ENCODE results near the gene SPRYD7.

The SPRYD7 gene

DNA sequence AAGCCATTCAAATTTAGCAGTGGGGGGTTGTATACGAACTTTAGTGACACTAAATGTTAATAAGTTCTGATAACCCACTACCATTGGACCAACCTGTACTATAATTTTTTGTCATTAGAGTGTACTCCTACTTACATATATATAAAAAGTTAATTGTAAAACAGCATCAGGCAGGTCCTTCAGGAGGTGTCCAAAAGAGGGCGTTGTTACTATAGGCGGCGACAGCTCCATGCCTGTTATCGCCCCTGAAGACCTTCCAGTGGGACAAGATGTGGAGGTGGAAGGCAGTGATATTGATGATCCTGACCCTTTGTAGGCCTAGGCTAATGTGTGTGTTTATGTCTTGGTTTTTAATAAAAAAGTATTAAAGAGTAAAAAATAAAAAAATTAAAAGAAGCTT is 27.5 kb downstream of the SPRYD7 start:
- Mint-ChIP-seq H3K27me3 (no peaks in the 10 kb centered on the region), H3K4me3 (no peak overlapping the region), H3K36me3 (ENCODE audit: low read depth) (peaks cover 7% of the 10 kb centered on the region)

DNA sequence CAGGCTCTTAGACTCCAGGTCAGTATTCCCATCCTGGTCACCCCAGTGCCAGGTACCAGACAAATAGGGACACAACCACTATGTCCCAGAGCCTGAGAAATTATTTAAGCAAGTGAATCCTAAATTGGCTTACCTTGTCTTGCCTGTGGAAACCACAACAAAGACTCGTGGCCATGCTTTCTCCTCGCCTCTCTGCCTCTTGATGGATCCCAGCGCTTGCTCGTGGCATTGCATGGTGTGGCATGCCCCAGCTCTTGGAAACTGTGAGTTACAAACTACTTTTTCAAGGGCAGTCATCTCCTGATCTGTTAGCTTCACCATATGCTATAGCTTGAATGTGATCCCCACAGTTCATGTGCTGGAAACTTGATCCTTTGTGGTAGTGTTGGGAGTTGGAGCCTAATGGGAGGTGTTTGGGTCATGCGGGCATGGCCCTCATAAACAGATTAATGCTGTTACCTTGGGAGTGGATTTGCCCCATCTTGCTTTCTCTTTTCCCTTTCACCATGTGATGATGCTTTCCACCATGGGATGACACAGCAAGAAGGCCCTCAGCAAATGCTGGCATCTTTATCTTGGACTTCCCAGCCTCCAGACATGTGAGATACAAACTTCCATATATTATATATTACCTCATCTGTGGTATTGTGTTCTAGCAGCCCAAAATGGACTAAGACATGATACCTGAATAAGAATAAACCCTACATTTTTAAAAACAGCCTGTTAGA is 31.2 kb downstream of the SPRYD7 start:
- H3K36me3 Mint-ChIP-seq (ENCODE audit: low read depth), result no peaks in the 10 kb centered on the region
- no peaks in the 10 kb centered on the region for H3K9me3 Mint-ChIP-seq
- no peaks in the 10 kb centered on the region for H3K4me1 Mint-ChIP-seq (ENCODE audit: low read depth)
- no peaks in the 10 kb centered on the region for H3K27me3 Mint-ChIP-seq
- DNase-seq, result no peak
- H3K4me3 Mint-ChIP-seq, result no peak overlapping the region
- no peak overlapping the region for H3K27ac Mint-ChIP-seq

More for the DNA sequence above, 27.5 kb downstream of the SPRYD7 start:
- Mint-ChIP-seq H3K4me1 (ENCODE audit: low read depth) (no peaks in the 10 kb centered on the region), H3K27ac (no peak overlapping the region), H3K9me3 (no peaks in the 10 kb centered on the region)
- DNase-seq, result no peak

DNA sequence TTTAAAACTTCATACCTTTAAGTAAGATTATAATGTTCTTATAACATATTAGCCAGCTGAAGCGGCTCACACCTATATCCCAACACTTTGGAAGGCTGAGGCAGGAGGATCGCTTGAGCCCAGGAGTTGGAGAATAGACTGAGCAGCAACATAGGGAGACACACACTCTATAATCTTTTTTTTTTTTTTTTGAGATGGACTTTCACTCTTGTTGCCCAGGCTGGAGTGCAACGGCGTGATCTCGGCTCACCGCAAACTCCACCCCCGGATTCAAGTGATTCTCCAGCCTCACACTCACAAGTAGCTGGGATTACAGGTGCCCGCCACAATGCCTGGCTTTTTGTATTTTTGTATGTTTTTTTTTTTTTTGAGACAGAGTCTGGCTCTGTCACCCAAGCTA is 37.3 kb downstream of the SPRYD7 start:
- H3K27me3 Mint-ChIP-seq, result no peaks in the 10 kb centered on the region
- H3K36me3 Mint-ChIP-seq (ENCODE audit: low read depth), result no peaks in the 10 kb centered on the region
- H3K9me3 Mint-ChIP-seq, result no peaks in the 10 kb centered on the region
- H3K4me1 Mint-ChIP-seq (ENCODE audit: low read depth), result no peaks in the 10 kb centered on the region
- no peak overlapping the region for H3K27ac Mint-ChIP-seq
- no peak for DNase-seq
- no peak overlapping the region for H3K4me3 Mint-ChIP-seq

DNA sequence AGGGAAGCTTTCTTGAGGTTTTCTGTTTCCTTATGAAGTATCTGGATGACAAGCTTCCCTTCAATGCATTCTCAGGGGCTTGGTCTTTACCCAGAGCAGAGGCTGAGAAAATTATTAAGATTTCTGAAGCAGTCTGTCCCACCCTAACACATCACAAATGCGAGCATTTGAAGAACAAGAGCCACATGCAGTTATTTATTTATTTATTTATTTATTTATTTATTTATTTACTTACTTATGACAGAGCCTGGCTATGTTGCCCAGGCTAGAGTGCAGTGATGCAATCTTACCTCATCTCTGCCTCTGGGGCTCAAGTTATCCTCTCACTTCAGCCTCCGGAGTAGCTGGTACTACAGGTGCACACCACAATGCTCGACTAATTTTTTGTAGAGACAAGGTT is 38.4 kb downstream of the SPRYD7 start:
- Mint-ChIP-seq H3K4me1 (ENCODE audit: low read depth) (no peaks in the 10 kb centered on the region), H3K36me3 (ENCODE audit: low read depth) (no peaks in the 10 kb centered on the region), H3K4me3 (no peak overlapping the region), H3K9me3 (no peaks in the 10 kb centered on the region), H3K27ac (no peak overlapping the region), H3K27me3 (no peaks in the 10 kb centered on the region)
- DNase-seq, result no peak

DNA sequence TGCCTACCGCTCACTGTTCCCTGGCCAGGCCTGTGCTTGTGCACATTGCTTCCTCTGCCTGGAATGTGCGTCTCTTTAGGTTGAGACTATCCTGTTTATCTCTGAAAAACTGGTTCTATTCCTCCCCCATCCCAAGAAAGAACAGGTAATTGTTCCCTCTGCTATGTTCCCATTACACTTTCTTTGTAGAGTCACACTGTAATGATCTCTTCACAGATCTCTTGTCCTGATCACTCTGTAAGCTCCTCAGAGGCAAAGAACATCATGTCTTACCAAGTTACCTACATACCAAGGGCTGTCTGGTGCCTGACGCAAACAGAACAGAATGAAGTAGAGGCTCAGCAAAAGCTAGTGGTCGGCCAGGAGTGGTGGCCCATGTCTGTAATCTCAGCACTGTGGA is 40.3 kb downstream of the SPRYD7 start:
- Mint-ChIP-seq H3K9me3 (no peaks in the 10 kb centered on the region), H3K27ac (no peak overlapping the region), H3K27me3 (no peaks in the 10 kb centered on the region), H3K4me3 (no peak overlapping the region), H3K36me3 (ENCODE audit: low read depth) (no peaks in the 10 kb centered on the region), H3K4me1 (ENCODE audit: low read depth) (no peaks in the 10 kb centered on the region)
- DNase-seq, result no peak

DNA sequence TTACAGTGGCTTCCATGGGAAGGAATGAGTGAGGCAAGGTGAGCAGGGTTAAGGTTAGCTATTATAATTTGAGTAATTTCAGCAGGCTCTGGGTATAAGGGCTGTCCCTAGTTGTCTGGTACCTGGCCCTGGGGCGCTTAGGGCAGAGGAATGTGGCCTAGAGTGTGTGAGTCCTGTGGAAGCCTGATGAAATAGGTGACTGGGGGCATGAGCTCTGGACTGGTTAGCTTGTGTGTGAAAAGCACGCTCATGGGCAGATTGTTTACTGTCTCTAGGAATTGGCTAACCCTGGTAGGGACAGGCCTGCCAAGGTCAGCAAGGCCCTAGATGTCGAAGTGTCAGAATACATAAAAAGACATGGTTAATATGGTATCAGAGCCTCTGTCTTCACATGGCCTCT is 42.5 kb downstream of the SPRYD7 start:
- Mint-ChIP-seq H3K4me1 (ENCODE audit: low read depth) (no peaks in the 10 kb centered on the region), H3K4me3 (no peak overlapping the region), H3K36me3 (ENCODE audit: low read depth) (no peaks in the 10 kb centered on the region), H3K9me3 (peaks cover 5% of the 10 kb centered on the region), H3K27ac (no peak overlapping the region), H3K27me3 (no peaks in the 10 kb centered on the region)
- no peak for DNase-seq

DNA sequence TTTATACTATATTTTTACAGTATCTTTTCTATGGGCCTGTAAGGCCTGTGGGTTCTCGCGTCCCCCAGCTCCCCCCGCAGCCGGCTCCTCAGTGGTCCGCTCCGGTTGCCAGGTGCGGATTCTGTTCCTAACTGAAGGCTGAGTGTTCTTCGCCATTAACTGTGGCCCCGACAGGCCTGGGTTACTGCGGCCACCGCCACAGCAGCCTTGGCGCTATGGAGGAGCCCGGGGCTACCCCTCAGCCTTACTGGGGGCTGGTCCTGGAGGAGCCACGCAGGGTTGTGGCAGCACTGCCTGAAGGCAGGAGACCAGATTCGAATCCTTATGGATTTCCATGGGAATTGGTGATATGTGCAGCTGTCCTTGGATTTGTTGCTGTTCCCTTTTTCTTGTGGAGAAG is 45.8 kb downstream of the SPRYD7 start:
- H3K4me3 Mint-ChIP-seq, result no peak overlapping the region
- H3K27me3 Mint-ChIP-seq, result no peaks in the 10 kb centered on the region
- H3K36me3 Mint-ChIP-seq (ENCODE audit: low read depth), result no peaks in the 10 kb centered on the region
- no peaks in the 10 kb centered on the region for H3K4me1 Mint-ChIP-seq (ENCODE audit: low read depth)
- H3K9me3 Mint-ChIP-seq, result peaks cover 5% of the 10 kb centered on the region
- no peak overlapping the region for H3K27ac Mint-ChIP-seq
- DNase-seq, result no peak

DNA sequence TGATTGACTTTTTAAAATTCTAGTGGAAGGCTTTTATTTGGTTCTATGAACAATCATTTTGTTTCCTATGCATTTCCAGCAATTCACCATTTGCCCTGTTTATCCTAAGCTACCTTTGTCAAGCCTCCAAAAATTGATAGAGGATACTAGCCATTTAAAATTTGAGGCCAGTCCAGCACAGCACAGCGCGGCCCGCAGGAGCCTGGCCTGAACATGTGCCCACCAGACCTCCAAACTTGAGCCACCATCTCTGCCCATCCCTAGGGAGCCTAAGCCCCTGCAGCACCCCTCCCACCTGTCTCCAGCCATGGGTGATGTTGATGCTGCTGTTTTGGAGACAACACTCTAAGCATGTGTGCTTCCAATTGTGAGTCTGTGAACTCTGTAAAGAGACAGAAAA is 57.5 kb downstream of the SPRYD7 start:
- DNase-seq, result no peak
- no peak overlapping the region for H3K27ac Mint-ChIP-seq
- no peak overlapping the region for H3K4me3 Mint-ChIP-seq
- peaks cover 28% of the 10 kb centered on the region for H3K9me3 Mint-ChIP-seq
- H3K36me3 Mint-ChIP-seq (ENCODE audit: low read depth), result peaks cover 7% of the 10 kb centered on the region
- H3K4me1 Mint-ChIP-seq (ENCODE audit: low read depth), result no peaks in the 10 kb centered on the region
- peaks cover 32% of the 10 kb centered on the region for H3K27me3 Mint-ChIP-seq

DNA sequence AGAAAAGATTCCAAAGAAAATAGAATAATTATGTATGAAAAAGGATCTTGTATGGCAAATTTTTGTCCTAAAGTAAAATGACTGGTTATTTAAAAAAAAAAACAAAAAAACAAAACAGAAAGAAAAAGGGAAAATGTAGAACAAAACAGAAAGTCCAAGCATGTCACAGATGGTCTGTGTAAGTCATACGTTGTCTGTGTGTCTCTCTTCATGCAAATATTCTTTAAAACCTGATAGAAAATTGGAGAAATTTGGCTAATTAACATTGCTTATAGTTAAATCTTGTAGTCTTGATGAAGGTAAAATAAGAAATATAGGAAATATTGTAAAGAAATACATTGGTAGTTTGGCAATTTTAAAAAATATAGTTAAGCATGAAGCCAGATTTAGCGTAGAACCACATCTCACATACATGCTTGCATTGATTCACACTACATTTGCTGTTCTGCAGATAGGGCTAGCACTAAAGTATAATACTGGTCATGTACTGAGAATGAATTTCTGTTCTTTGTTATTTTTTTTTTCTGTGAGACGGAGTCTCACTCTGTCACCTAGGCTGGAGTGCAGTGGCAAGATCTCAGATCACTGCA is 58.4 kb downstream of the SPRYD7 start:
- Mint-ChIP-seq H3K27ac (no peak overlapping the region), H3K27me3 (peaks cover 30% of the 10 kb centered on the region), H3K4me1 (ENCODE audit: low read depth) (no peaks in the 10 kb centered on the region), H3K36me3 (ENCODE audit: low read depth) (peaks cover 7% of the 10 kb centered on the region), H3K4me3 (no peak overlapping the region), H3K9me3 (peaks cover 28% of the 10 kb centered on the region)
- DNase-seq, result no peak

DNA sequence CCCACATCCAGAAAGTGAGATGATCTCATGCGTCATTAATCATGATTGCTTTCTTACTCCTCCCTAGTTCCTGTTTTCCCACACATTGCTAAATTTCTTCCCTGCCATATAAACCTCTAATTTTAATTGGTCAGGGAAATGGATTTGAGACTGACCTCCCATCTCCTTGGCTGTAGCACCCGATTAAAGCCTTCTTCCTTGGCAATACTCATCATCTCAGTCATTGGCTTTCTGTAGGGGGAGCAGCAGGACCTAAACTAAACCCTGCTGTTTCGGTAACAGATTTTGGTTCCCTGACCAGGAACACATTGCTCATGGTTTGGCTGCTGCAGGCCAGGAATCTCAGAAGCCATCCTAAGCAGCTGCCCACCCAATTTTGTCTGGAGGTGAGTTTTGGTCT is 61.7 kb downstream of the SPRYD7 start:
- no peak overlapping the region for H3K27ac Mint-ChIP-seq
- H3K27me3 Mint-ChIP-seq, result peaks cover 10% of the 10 kb centered on the region
- H3K4me3 Mint-ChIP-seq, result no peak overlapping the region
- peaks cover 7% of the 10 kb centered on the region for H3K36me3 Mint-ChIP-seq (ENCODE audit: low read depth)
- H3K9me3 Mint-ChIP-seq, result peaks cover 28% of the 10 kb centered on the region
- no peaks in the 10 kb centered on the region for H3K4me1 Mint-ChIP-seq (ENCODE audit: low read depth)
- no peak for DNase-seq

DNA sequence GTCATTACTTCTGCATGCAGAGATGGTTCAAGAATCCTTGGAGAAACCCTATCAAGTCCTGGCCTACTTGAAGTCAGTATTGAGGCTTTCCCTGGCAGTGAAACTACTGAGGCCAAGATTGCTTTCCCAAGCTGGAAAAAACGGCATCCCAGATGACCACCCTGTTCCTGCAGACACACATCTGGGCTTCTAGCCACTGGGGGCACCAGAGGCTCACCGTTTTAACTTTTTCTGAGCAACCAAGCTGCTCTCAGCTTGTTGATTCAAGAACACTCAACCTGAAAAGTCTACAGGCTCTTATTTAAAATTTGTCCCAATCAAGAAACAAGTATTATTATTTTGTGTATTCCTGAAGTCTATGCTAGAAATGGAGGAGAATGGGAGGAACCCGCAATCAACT is 66.6 kb downstream of the SPRYD7 start:
- no peak for DNase-seq
- Mint-ChIP-seq H3K27ac (no peak overlapping the region), H3K36me3 (ENCODE audit: low read depth) (peaks cover 3% of the 10 kb centered on the region), H3K4me3 (no peak overlapping the region), H3K9me3 (peaks cover 4% of the 10 kb centered on the region), H3K27me3 (peaks cover 5% of the 10 kb centered on the region), H3K4me1 (ENCODE audit: low read depth) (no peaks in the 10 kb centered on the region)

DNA sequence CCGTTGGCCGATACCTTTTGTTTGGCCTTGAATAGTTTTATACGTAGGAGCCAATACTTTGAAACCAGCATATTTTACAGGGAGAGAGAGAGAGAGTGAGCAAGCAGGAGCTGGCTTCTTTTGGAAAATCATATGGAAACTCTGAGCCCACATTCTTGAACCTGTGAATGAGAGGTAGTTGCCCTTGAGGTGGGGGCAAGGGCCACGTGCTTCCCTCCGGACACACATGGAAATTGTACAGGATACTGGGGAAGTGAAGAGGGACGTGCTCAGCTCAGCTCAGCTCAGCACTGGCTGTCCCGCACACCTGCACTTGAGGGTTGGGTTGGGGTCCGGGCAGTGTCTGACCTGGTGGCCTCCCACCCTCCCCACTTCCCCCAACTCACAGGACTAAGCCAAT is 68.3 kb downstream of the SPRYD7 start:
- H3K4me3 Mint-ChIP-seq, result no peak overlapping the region
- no peaks in the 10 kb centered on the region for H3K9me3 Mint-ChIP-seq
- no peak overlapping the region for H3K27ac Mint-ChIP-seq
- H3K36me3 Mint-ChIP-seq (ENCODE audit: low read depth), result no peaks in the 10 kb centered on the region
- peaks cover 11% of the 10 kb centered on the region for H3K27me3 Mint-ChIP-seq
- DNase-seq, result no peak
- H3K4me1 Mint-ChIP-seq (ENCODE audit: low read depth), result no peaks in the 10 kb centered on the region

DNA sequence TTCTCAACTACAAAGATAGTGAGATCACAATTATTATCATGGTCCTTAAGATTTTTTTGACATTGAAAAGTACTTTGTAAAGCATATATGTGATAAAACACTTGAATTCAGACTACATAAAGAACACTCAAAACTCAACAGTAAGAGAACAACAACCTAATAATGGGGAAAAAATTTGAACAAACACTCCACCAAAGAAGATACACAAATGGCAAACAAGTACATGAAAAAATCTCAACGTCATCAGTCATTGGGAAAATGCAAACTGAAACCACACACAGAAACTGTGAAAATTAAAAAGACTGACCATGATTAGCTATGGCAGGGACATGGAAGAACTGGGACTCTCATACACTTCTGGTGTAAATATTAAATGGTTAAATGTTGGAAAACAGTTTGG is 70.9 kb downstream of the SPRYD7 start:
- Mint-ChIP-seq H3K9me3 (no peaks in the 10 kb centered on the region), H3K36me3 (ENCODE audit: low read depth) (no peaks in the 10 kb centered on the region)
- no peak for DNase-seq

DNA sequence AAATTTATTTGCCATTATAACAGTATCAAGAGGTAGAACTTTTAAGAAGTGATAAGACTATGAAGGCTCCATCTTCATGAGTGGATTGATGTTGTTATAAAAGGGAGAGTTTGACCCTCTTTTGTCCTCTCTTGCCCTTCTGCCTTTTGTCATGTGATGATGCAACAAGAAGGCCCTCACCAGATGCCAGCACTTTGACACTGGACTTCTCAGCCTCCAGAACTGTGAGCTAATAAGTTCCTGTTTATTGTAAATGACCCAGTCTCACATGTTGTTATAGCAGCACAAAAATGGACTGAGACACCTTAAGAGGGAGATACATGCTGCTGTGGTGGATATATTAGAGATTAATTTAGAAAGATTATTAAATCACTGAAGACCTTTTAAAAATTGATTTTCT is 71.6 kb downstream of the SPRYD7 start:
- Mint-ChIP-seq H3K9me3 (no peaks in the 10 kb centered on the region), H3K36me3 (ENCODE audit: low read depth) (no peaks in the 10 kb centered on the region), H3K4me3 (no peak overlapping the region), H3K4me1 (ENCODE audit: low read depth) (no peaks in the 10 kb centered on the region), H3K27me3 (peaks cover 11% of the 10 kb centered on the region), H3K27ac (no peak overlapping the region)
- no peak for DNase-seq

More for the DNA sequence above, 70.9 kb downstream of the SPRYD7 start:
- Mint-ChIP-seq H3K27ac (no peak overlapping the region), H3K4me1 (ENCODE audit: low read depth) (no peaks in the 10 kb centered on the region), H3K27me3 (peaks cover 11% of the 10 kb centered on the region), H3K4me3 (no peak overlapping the region)

Data from activated T-cell treated with anti-CD3 and anti-CD28 coated beads, Interleukin-2, amount 50 U/mL, for 24 hours (primary cell).